Stimulated activated CD4-positive, alpha-beta T cell treated with anti-CD3 and anti-CD28 coated beads, Interleukin-4, amount 100 ng/mL, for 4 hours (primary cell): Measurements from ENCODE around the gene SYNGAP1.
"Not testable (repeated sequence)": the region's sequence is repeated elsewhere in the genome, so short reads cannot be mapped to it uniquely, and the experiment has no call there.

ENCODE experiments used
- DNase-seq, 2 experiments: peaks; one replicate each; pipeline ENCODE4 v3.0.0-alpha.2; 2020

SYNGAP1 gene

GRCh38 chr6:33419580-33420490, at the start of gene SYNGAP1:
SYNGAP1 (plus strand) TSS chr6:33420065; CDS start chr6:33420265, 200 bp downstream.
- DNase-seq = peak; percentile 55 to 60

- not testable (repeated sequence) for DNase-seq
Measured at GRCh38 chr6:33371901-33372300, 48.0 kb upstream of the SYNGAP1 start.

GRCh38 chr6:33372526-33373123, 47.2 kb upstream of the SYNGAP1 start:
- DNase-seq = no peak

- no peak for DNase-seq
Measured at GRCh38 chr6:33373960-33374910, 45.6 kb upstream of the SYNGAP1 start.

- no peak for DNase-seq
Measured at GRCh38 chr6:33375143-33375671, 44.7 kb upstream of the SYNGAP1 start.

GRCh38 chr6:33377171-33377570, 42.7 kb upstream of the SYNGAP1 start:
- DNase-seq = no peak

GRCh38 chr6:33379184-33379583, 40.7 kb upstream of the SYNGAP1 start:
- DNase-seq = not testable (repeated sequence)

GRCh38 chr6:33380272-33380981, 39.4 kb upstream of the SYNGAP1 start:
- DNase-seq = no peak

GRCh38 chr6:33383427-33384185, 36.3 kb upstream of the SYNGAP1 start:
- DNase-seq = no peak

GRCh38 chr6:33384581-33385020, 35.3 kb upstream of the SYNGAP1 start:
- no peak for DNase-seq

GRCh38 chr6:33390173-33390572, 29.7 kb upstream of the SYNGAP1 start:
- no peak for DNase-seq

GRCh38 chr6:33390767-33391277, 29.0 kb upstream of the SYNGAP1 start:
- DNase-seq = no peak

GRCh38 chr6:33391278-33391921, 28.5 kb upstream of the SYNGAP1 start, which contains the start of gene KIFC1:
KIFC1 (plus strand) TSS chr6:33391823; CDS start chr6:33391986, 163 bp downstream.
- DNase-seq = peak; percentile 96 to 98

GRCh38 chr6:33391922-33392594, 27.8 kb upstream of the SYNGAP1 start:
- peak in 1 of 2 experiments; percentile 22 for DNase-seq

- no peak for DNase-seq
Measured at GRCh38 chr6:33392595-33392948, 27.3 kb upstream of the SYNGAP1 start.

- DNase-seq = no peak
Measured at GRCh38 chr6:33392979-33393378, 26.9 kb upstream of the SYNGAP1 start.

GRCh38 chr6:33397541-33397940, 22.3 kb upstream of the SYNGAP1 start:
- no peak for DNase-seq

GRCh38 chr6:33398601-33399000, 21.3 kb upstream of the SYNGAP1 start:
- DNase-seq = not testable (repeated sequence)

GRCh38 chr6:33399881-33400280, 20.0 kb upstream of the SYNGAP1 start:
- DNase-seq = not testable (repeated sequence)

GRCh38 chr6:33404884-33405283, 15.0 kb upstream of the SYNGAP1 start:
- DNase-seq = no peak
